Mesothelial cell of epicardium (in vitro differentiated cells): Measurements from ENCODE around the gene DDAH1. TPM values are rescaled to one million over a fixed set of nuclear protein-coding genes. Genes with fewer than 3 reads are reported as not detected.

Experiments used
- DNase-seq, 2 experiments: peaks; one replicate each; pipeline ENCODE4 v3.0.0; 2021; ENCODE audit warnings: low spot score in 2 of 2; ENCODE audit not compliant: unreplicated experiment in 2 of 2
- H3K27ac Mint-ChIP-seq: 2 replicates; pipeline ENCODE4 v1.8.0; 2021; ENCODE audit warnings: mixed read lengths
- H3K27me3 Mint-ChIP-seq: 2 replicates; pipeline ENCODE4 v1.8.0; 2021; ENCODE audit warnings: low read depth, mixed read lengths
- H3K36me3 Mint-ChIP-seq: 2 replicates; pipeline ENCODE4 v1.8.0; 2021; ENCODE audit warnings: mixed read lengths
- H3K4me1 Mint-ChIP-seq: 2 replicates; pipeline ENCODE4 v1.8.0; 2021; ENCODE audit warnings: mixed read lengths
- H3K4me3 Mint-ChIP-seq: 2 replicates; pipeline ENCODE4 v1.8.0; 2021; ENCODE audit warnings: mild to moderate bottlenecking, moderate library complexity, mixed read lengths
- H3K9me3 Mint-ChIP-seq: 2 replicates; pipeline ENCODE4 v1.8.0; 2021; ENCODE audit warnings: mixed read lengths
- CTCF ChIP-seq: fragments of 200-600 bp; sonication (generic); IDR thresholded peaks from one replicate; pipeline ENCODE4 v1.5.0; 2021; ENCODE audit warnings: antibody characterized with exemption; ENCODE audit not compliant: unreplicated experiment
- total RNA-seq: library from RNA; stranded (reverse); gene quantifications from 3 replicates; pipeline ENCODE4 v1.2.1, GENCODE V29; 2021

Gene DDAH1
- total RNA-seq, 1 donor from 2014 or later: 26.1 TPM

GRCh38 chr1:85372683-85373377 lies 92.1 kb downstream of the DDAH1 start:
- DNase-seq: no peak
- no peaks in the 10 kb centered on the region for H3K36me3 Mint-ChIP-seq
- H3K4me1 Mint-ChIP-seq: peaks cover 46% of the 10 kb centered on the region
- H3K9me3 Mint-ChIP-seq: no peaks in the 10 kb centered on the region
- peak overlapping the region; percentile 92 for H3K27ac Mint-ChIP-seq
- no peak for TF ChIP-seq CTCF
- H3K4me3 Mint-ChIP-seq: peak overlapping the region; percentile 3
- no peaks in the 10 kb centered on the region for H3K27me3 Mint-ChIP-seq

- Mint-ChIP-seq H3K4me3 (no peak overlapping the region), H3K9me3 (no peaks in the 10 kb centered on the region), H3K36me3 (no peaks in the 10 kb centered on the region), H3K27ac (no peak overlapping the region), H3K27me3 (no peaks in the 10 kb centered on the region), H3K4me1 (peaks cover 47% of the 10 kb centered on the region)
- no peak for DNase-seq
- TF ChIP-seq CTCF: no peak
These were observed 93.9 kb downstream of the DDAH1 start for GRCh38 chr1:85371021-85371420.

GRCh38 chr1:85368073-85368770 lies 96.7 kb downstream of the DDAH1 start:
- Mint-ChIP-seq H3K36me3 (no peaks in the 10 kb centered on the region), H3K9me3 (no peaks in the 10 kb centered on the region), H3K27ac (no peak overlapping the region), H3K4me1 (peaks cover 31% of the 10 kb centered on the region), H3K27me3 (no peaks in the 10 kb centered on the region), H3K4me3 (no peak overlapping the region)
- no peak for DNase-seq
- TF ChIP-seq CTCF: no peak

- H3K4me1 Mint-ChIP-seq: peaks cover 21% of the 10 kb centered on the region
- TF ChIP-seq CTCF: no peak
- H3K9me3 Mint-ChIP-seq: no peaks in the 10 kb centered on the region
- no peak overlapping the region for H3K4me3 Mint-ChIP-seq
- peak overlapping the region; percentile 13 for H3K27ac Mint-ChIP-seq
- H3K27me3 Mint-ChIP-seq: no peaks in the 10 kb centered on the region
- no peaks in the 10 kb centered on the region for H3K36me3 Mint-ChIP-seq
- no peak for DNase-seq
These were observed 98.4 kb downstream of the DDAH1 start for GRCh38 chr1:85366391-85367170.

GRCh38 chr1:85365851-85366250 lies 99.1 kb downstream of the DDAH1 start:
- H3K9me3 Mint-ChIP-seq: no peaks in the 10 kb centered on the region
- no peak overlapping the region for H3K27ac Mint-ChIP-seq
- DNase-seq: no peak
- no peaks in the 10 kb centered on the region for H3K36me3 Mint-ChIP-seq
- no peaks in the 10 kb centered on the region for H3K27me3 Mint-ChIP-seq
- peaks cover 16% of the 10 kb centered on the region for H3K4me1 Mint-ChIP-seq
- TF ChIP-seq CTCF: no peak
- no peak overlapping the region for H3K4me3 Mint-ChIP-seq
